Measurements from ENCODE around the gene PDPN. TPM values are rescaled to one million over a fixed set of nuclear protein-coding genes. Genes with fewer than 3 reads are reported as not detected.

PDPN gene
- total and polyA plus RNA-seq, 2 of the 4 experiments (the other 2 are of a cell fraction) = 0.31 TPM; not detected in 1

DNA sequence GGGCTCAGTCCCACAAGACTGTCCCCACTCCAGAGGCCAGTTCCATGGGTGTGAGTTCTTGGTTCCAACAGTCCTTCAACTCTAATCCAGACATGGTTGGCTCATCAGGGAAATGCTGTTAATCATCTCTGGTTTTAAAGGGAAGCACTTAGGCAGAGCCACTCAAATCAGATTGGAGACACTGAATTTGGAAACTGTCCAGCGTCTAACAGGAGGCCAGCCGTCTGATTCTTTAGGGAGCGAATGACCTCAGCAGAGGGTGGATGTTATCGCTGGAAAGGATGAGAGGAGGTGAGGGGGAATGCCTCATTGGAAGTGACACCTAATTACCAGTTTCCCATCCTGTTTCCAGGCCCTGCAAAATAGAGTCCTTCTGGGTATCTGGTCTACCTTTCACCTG lies 47.1 kb upstream of the PDPN start:
- DNase-seq (no peak), ATAC-seq (ENCODE audit: low read depth) (no peak)
- no peak overlapping the region for H3K9ac ChIP-seq (ENCODE audit: low read depth, low read length)
- no peak overlapping the region for H3K4ac ChIP-seq (ENCODE audit: low read depth, low read length)
- H3K4me2 ChIP-seq (ENCODE audit: low read depth, low read length) = no peak overlapping the region
- H4K8ac ChIP-seq (ENCODE audit: low read depth in 2 of 2, low read length in 2 of 2) = no peak overlapping the region
- no peak overlapping the region for H3K23ac ChIP-seq (ENCODE audit: low read depth, low read length)
- ChIA-PET POLR2A (ENCODE audit: unreplicated experiment) (no interaction called here), CTCF (no interaction called here)
- H3K9me1 ChIP-seq (ENCODE audit: insufficient read depth, low read length) = no peaks in the 10 kb centered on the region
- no peak overlapping the region for H4K5ac ChIP-seq (ENCODE audit: low read depth, low read length)
- H4K20me1 ChIP-seq (ENCODE audit: insufficient read depth, low read length) = no peaks in the 10 kb centered on the region
- in situ Hi-C loops (cut with MboI; ENCODE audit: low sequenced_read_pairs) (no loop called here), intact Hi-C loops (cut with micrococcal nuclease) (no loop called here), dilution Hi-C loops (cut with HindIII; ENCODE audit: low sequenced_read_pairs, unreplicated experiment) (no loop called here)
- H3K9me3 ChIP-seq (ENCODE audit: control insufficient read depth, insufficient read depth, low read length) = peaks cover 26% of the 10 kb centered on the region
- H2BK20ac ChIP-seq (ENCODE audit: low read depth, low read length) = no peak overlapping the region
- no peak overlapping the region for H2AFZ ChIP-seq (replicated peaks; ENCODE audit: low read length, poor library complexity)
- no peaks in the 10 kb centered on the region for H3K4me1 ChIP-seq (ENCODE audit: control insufficient read depth, insufficient read depth, low read length)
- H4K91ac ChIP-seq (ENCODE audit: insufficient read depth, low read depth, low read length) = no peak overlapping the region
- no peaks in the 10 kb centered on the region for H3K79me1 ChIP-seq (ENCODE audit: low read depth in 1 of 2, low read length in 2 of 2)
- no peak overlapping the region for H3K18ac ChIP-seq (ENCODE audit: low read depth, low read length)
- BruUV-seq (replicated peaks) = no TSS peak
- no peak overlapping the region for H2AK9ac ChIP-seq (replicated peaks; ENCODE audit: low read depth, low read length, poor library complexity)
- WGBS, 2 experiments (ENCODE audit: extremely low coverage in 2 of 2, insufficient read length in 1 of 2) = no CpG with 5 or more reads among the region's 4 CpGs
- TF ChIP-seq FOS (IDR thresholded peaks at IDR 0.05; ENCODE audit: low read depth, low read length) = no peak
- H2BK15ac ChIP-seq (ENCODE audit: low read depth, low read length) = no peak overlapping the region
- no peaks in the 10 kb centered on the region for H3K27me3 ChIP-seq (ENCODE audit: control insufficient read depth, insufficient read depth, low read length)
- H3K56ac ChIP-seq (ENCODE audit: extremely low read depth, insufficient read depth, low read length) = no peak overlapping the region
- H2BK5ac ChIP-seq (ENCODE audit: low read depth, low read length, poor library complexity, severe bottlenecking) = no peak overlapping the region
- no peak overlapping the region for H3K27ac ChIP-seq (ENCODE audit: insufficient read depth, low read length)
- no peak overlapping the region for H2AK5ac ChIP-seq (ENCODE audit: low read depth, low read length)
- no peaks in the 10 kb centered on the region for H3K36me3 ChIP-seq (ENCODE audit: control insufficient read depth, insufficient read depth, low read length)
- H3K4me3 ChIP-seq (ENCODE audit: insufficient read depth, low read depth, low read length) = no peak overlapping the region
- H2BK120ac ChIP-seq (ENCODE audit: low read depth, low read length) = no peak overlapping the region
- H3K14ac ChIP-seq (replicated peaks; ENCODE audit: low read depth, low read length) = no peak overlapping the region

Measured in IMR-90 (cell line).